BJ (cell line): ENCODE data around the gene OR10H1. TPM values are rescaled to one million over a fixed set of nuclear protein-coding genes. Genes with fewer than 3 reads are reported as not detected.

Experiments
- CTCF ChIA-PET: fragments of 350-600 bp; formaldehyde crosslinking; extraction: SDS; loops from one replicate; lab custom pipeline; 2021; ENCODE audit warnings: antibody characterized with exemption, inconsistent platforms; lab: Yijun Ruan, JAX
- POLR2A ChIA-PET: fragments of 300-600 bp; sonication (Branson Sonifier 250); formaldehyde crosslinking; extraction: SDS; loops from one replicate; lab custom pipeline; 2021; ENCODE audit warnings: antibody characterized with exemption; lab: Charles Lee
- DNase-seq: peaks from one replicate; pipeline ENCODE4 v3.0.0-alpha.2; 2011; ENCODE audit warnings: low read depth
- H3K27me3 ChIP-seq: 2 replicates; pipeline ENCODE4 v1.6.0; 2011; ENCODE audit warnings: low read length; ENCODE audit not compliant: control insufficient read depth, insufficient read depth
- H3K36me3 ChIP-seq: 2 replicates; pipeline ENCODE4 v1.5.1; 2011; ENCODE audit warnings: low read length; ENCODE audit not compliant: control insufficient read depth, insufficient read depth
- H3K4me3 ChIP-seq: 2 replicates; pipeline ENCODE4 v1.5.1; 2011; ENCODE audit warnings: low read depth, mild to moderate bottlenecking, control low read depth, low read length
- CTCF ChIP-seq: IDR thresholded peaks from 2 replicates; pipeline ENCODE4 v1.5.1; 2011; ENCODE audit warnings: low read depth, mild to moderate bottlenecking, control low read depth, inconsistent platforms, low read length, moderate library complexity; ENCODE audit not compliant: insufficient read depth
- polyA plus RNA-seq: library from polyadenylated mRNA; depleted of rRNA; stranded (reverse); fragments of >200 nt; gene quantifications from 2 replicates; pipeline ENCODE4 v1.2.3, GENCODE V29; 2011; rRNA removed

Gene OR10H1
- polyA plus RNA-seq, 1 experiment, result not detected

GRCh38 chr19:15759962-15760565, 55.4 kb downstream of the OR10H1 start:
- H3K4me3 ChIP-seq, result no peak overlapping the region
- ChIA-PET POLR2A (no interaction called here), CTCF (no interaction called here)
- no peaks in the 10 kb centered on the region for H3K27me3 ChIP-seq
- DNase-seq, result no peak
- TF ChIP-seq CTCF, result no peak
- no peaks in the 10 kb centered on the region for H3K36me3 ChIP-seq

GRCh38 chr19:15758379-15758778, 57.1 kb downstream of the OR10H1 start:
- H3K27me3 ChIP-seq, result no peaks in the 10 kb centered on the region
- POLR2A ChIA-PET, result no interaction called here
- TF ChIP-seq CTCF, result no peak
- H3K4me3 ChIP-seq, result no peak overlapping the region
- CTCF ChIA-PET, result no interaction called here
- no peaks in the 10 kb centered on the region for H3K36me3 ChIP-seq
- DNase-seq, result no peak

Other genes starting within 250 kb of the OR10H1 start
- gene CYP4F8, start 200.4 kb downstream of the OR10H1 start, polyA plus RNA-seq, result not detected in 2 replicates
- gene CYP4F3, start 174.8 kb downstream of the OR10H1 start, polyA plus RNA-seq, result not detected in 2 replicates
- gene CYP4F12, start 142.6 kb downstream of the OR10H1 start, polyA plus RNA-seq, result not detected in 2 replicates
- gene OR10H2, start 87.6 kb downstream of the OR10H1 start, polyA plus RNA-seq, result not detected in 2 replicates
- not detected in 2 replicates for gene OR10H3, start 77.7 kb downstream of the OR10H1 start, polyA plus RNA-seq
- not detected in 2 replicates for gene OR10H5, start 28.0 kb downstream of the OR10H1 start, polyA plus RNA-seq
- not detected in 2 replicates for gene CYP4F2, start 82.4 kb upstream of the OR10H1 start, polyA plus RNA-seq
- not detected in 2 replicates for gene CYP4F11, start 118.9 kb upstream of the OR10H1 start, polyA plus RNA-seq
- gene OR10H4, start 133.3 kb upstream of the OR10H1 start, polyA plus RNA-seq, result not detected in 2 replicates